ENCODE data around the gene LAX1.

- no peak for TF ChIP-seq CTCF (IDR thresholded peaks at IDR 0.05)
- no peak for TF ChIP-seq TCF7L2 (IDR thresholded peaks at IDR 0.05; ENCODE audit: low read depth, low read length)
- TF ChIP-seq POLR2AphosphoS5 (IDR thresholded peaks at IDR 0.05; ENCODE audit: low read depth, low read length) = no peak
- no peak for TF ChIP-seq REST (IDR thresholded peaks at IDR 0.05; ENCODE audit: insufficient read depth in 1 of 2, low read depth in 2 of 2, low read length in 1 of 2)
- TF ChIP-seq SIN3A (IDR thresholded peaks at IDR 0.05; ENCODE audit: borderline replicate concordance, insufficient read depth, low read depth, low read length) = no peak
Measured at GRCh38 chr1:203720242-203720641, 44.7 kb upstream of the LAX1 start.

All from Panc1 (cell line).